ENCODE measurements around the gene MYMX.
A peak's percentile ranks its signal among the peaks of the same experiment; 100 is the strongest.
"Not testable (repeated sequence)": the region's sequence is repeated elsewhere in the genome, so short reads cannot be mapped to it uniquely, and the experiment has no call there.

Gene MYMX

DNA sequence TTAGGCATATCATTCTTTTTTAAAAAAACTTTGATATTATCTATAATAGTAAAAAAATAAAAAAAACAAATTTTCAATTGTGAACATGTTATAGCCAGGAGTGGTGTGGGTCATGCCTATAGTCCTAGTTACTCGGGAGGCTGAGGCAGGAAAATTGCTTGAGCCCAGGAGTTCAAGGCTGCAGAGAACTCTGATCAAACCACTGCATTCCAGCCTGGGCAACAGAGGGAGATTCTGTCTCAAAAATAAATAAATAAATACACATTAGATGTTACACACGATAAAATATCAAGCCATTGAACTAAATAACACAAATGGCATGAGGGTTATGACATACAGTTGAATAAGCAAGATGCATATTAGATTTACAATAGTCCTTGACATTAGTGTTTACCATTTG, 27.9 kb upstream of the MYMX start:
- DNase-seq = no peak

- DNase-seq = no peak
Observed at GRCh38 chr6:44189257-44189656, 27.5 kb upstream of the MYMX start.

- no peak for DNase-seq
Observed at GRCh38 chr6:44190715-44191114, 26.0 kb upstream of the MYMX start.

- no peak for DNase-seq
Observed at GRCh38 chr6:44192428-44193041, 24.2 kb upstream of the MYMX start.

DNA sequence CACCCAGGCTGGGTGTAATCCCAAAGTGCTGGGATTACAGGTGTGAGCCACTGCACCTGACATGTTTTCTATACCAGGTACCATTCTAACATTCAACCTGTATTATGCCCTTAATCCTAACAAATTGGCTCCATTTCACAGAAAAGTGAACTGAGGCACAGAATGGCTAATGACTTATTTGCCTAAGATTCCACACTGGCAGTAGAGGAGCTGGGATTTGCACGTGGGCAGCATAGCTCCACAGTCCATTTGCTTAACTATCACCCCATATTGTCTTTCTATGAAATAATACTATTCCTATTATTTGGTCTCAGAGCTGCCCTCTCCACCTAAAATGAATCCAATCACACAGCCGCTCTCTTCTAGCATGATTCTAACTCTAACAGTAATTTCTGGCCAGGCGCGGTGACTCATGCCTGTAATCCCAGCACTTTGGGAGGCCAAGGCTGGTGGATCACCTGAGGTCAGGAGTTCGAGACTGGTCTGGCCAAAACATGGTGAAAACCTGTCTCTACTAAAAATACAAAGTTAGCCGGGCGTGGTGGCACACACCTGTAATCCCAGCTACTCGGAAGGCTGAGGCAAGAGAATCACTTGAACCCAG, 23.3 kb upstream of the MYMX start:
- DNase-seq = no peak

- DNase-seq = no peak
Observed at GRCh38 chr6:44194326-44194725, 22.4 kb upstream of the MYMX start.

DNA sequence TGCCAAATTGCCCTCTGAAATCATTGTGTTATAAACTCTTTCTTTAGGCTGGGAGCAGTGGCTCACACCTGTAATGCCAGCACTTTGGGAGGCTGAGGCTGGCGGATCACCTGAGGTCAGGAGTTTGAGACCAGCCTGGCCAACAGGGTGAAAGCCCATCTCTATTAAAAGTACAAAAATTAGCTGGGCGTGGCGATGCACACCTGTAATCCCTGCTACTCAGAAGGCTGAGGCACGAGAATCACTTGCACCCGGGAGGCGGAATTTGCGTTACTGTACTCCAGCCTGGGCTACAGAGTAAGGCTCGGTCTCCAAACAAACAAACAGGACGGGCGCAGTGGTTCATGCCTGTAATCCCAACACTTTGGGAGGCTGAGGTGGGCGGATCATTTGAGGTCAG, 20.4 kb upstream of the MYMX start:
- DNase-seq = not testable (repeated sequence)

- no peak for DNase-seq
Observed at GRCh38 chr6:44198684-44199083, 18.0 kb upstream of the MYMX start.

DNA sequence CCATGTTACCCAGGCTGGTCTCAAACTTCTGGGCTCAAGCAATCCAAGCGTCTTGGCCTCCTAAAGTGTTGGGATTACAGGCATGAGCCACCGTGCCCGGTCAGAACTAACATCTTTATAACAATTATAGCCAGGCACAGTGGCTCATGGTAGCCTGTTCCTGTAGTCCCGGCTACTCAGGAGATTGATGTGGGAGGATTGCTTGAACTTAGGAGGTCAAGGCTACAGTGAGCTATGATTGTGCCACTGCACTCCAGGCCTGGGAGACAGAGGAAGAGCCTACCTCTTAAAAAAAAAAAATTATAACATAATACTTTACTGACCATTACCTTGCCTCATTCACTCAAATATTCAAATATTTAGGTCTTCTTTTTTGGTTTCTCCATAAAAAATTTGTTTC, 16.8 kb upstream of the MYMX start:
- DNase-seq = no peak

- no peak for DNase-seq
Observed at GRCh38 chr6:44201200-44201599, 15.5 kb upstream of the MYMX start.

GRCh38 chr6:44201638-44202303, 15.0 kb upstream of the MYMX start:
- DNase-seq = no peak

GRCh38 chr6:44202332-44202971, 14.3 kb upstream of the MYMX start:
- no peak for DNase-seq

- DNase-seq = no peak
Observed at GRCh38 chr6:44202972-44203750, 13.6 kb upstream of the MYMX start.

DNA sequence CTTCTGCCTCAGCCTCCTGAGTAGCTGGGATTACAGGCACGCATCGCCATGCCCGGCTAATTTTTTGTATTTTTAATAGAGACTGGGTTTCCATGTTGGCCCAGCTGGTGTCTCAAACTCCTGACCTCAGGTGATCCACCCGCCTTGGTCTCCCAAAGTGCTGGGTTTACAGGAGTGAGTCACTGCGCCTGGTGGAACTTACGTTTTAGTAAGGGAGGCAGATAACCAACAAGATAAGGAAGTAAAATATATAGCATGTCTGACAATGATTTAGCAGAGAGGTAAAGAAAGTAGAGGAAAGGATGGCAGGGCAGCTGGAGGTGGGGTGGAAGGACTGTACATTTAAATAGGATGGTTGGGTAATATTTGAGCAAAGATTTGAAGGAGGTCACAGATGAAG, 12.8 kb upstream of the MYMX start:
- no peak for DNase-seq

GRCh38 chr6:44207966-44208365, 8.8 kb upstream of the MYMX start:
- DNase-seq = no peak

DNA sequence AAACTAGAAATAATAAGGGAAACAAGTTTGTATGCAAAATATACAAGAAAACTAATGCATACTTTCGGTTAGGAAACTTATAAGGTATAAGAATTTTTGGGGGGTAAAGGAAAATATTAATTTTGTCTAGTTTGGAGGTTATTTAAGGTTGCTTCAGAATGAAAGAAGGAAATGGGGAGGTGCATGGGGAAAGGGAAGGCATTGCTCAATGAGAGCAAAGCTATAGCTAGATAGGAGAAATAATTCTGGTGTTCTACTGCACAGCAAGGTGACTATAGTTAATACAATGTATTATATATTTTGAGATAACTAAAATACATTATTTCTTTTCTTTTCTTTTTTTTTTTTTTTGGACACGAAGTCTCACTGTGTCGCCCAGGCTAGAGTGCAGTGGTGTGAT, 5.4 kb upstream of the MYMX start:
- DNase-seq = no peak

DNA sequence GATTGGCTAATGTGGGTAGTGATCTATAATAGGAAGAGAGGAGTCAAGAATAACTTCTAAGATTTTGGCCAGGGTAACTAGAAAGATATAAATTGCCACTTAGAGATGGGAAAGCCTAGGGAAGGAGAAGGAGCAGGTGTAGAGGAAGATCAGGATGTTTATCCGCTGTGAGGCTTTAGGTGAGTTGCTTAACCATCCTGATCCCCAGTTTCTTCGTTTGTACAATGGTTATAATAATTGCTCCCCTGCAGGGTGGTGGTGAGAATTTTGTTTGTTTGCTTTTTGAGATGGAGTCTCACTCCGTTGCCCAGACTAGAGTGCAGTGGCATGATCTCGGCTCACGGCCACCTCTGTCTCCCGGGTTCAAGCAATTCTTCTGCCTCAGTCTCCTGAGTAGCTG, 2.4 kb upstream of the MYMX start:
- no peak for DNase-seq

DNA sequence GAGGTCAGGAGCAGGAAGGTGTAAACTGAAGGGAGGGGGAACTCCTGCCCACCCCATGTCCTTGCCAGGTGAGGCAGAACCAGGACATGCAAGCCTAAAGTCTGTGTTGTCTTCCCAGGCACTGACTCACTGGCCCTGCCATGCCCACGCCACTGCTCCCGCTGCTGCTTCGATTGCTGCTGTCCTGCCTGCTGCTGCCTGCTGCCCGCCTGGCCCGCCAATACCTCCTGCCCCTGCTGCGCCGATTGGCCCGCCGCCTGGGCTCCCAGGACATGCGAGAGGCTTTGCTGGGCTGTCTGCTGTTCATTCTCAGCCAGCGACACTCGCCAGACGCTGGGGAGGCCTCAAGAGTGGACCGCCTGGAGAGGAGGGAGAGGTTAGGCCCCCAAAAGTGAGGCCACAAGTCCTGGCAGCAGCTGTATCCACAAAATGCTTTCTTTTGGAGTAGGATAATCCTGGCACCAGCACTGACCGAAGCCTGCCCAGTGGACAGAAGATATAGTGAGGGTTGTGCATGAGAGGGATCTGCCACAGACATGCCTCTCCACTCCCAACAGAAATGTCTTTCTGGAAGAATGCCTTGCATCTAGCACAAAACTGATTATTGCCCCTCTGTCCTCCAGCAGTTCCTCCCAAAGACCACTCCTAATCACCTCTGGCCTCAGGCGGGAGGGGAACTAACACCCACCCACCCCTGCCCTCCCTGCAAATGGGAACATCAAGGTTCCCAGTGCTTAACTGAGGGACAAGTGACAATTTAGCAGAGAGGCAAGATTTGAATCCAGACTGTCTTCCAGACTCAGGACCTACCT, 812 bp downstream of the MYMX start:
- no peak for DNase-seq

GRCh38 chr6:44219053-44219814, 2.5 kb downstream of the MYMX start:
- DNase-seq = peak; percentile 33

GRCh38 chr6:44219815-44220784, 3.4 kb downstream of the MYMX start:
- DNase-seq = no peak

Data from cortex of kidney (tissue), 1 donor.